Measurements from ENCODE around the gene SSTR3. TPM values are rescaled to one million over a fixed set of nuclear protein-coding genes. Genes with fewer than 3 reads are reported as not detected.
"Not testable (repeated sequence)": the region's sequence is repeated elsewhere in the genome, so short reads cannot be mapped to it uniquely, and the experiment has no call there.

SSTR3 gene
- polyA plus RNA-seq, 1 donor = not detected

- no peak for DNase-seq
Measured at GRCh38 chr22:37242395-37242918, 30.2 kb upstream of the SSTR3 start.

- no peak for DNase-seq
Measured at GRCh38 chr22:37241351-37242142, 29.3 kb upstream of the SSTR3 start.

GRCh38 chr22:37240941-37241320 is 28.7 kb upstream of the SSTR3 start:
- DNase-seq = no peak

GRCh38 chr22:37240240-37240940 is 28.1 kb upstream of the SSTR3 start:
- no peak for DNase-seq

GRCh38 chr22:37239336-37240239 is 27.3 kb upstream of the SSTR3 start:
- no peak for DNase-seq

- no peak for DNase-seq
Measured at GRCh38 chr22:37237371-37238268, 25.3 kb upstream of the SSTR3 start.

GRCh38 chr22:37235897-37236607 is 23.8 kb upstream of the SSTR3 start:
- DNase-seq = no peak

GRCh38 chr22:37234736-37235711 is 22.7 kb upstream of the SSTR3 start:
- DNase-seq = no peak

- DNase-seq = no peak
Measured at GRCh38 chr22:37233751-37234631, 21.7 kb upstream of the SSTR3 start.

- not testable (repeated sequence) for DNase-seq
Measured at GRCh38 chr22:37233371-37233750, 21.1 kb upstream of the SSTR3 start.

- no peak for DNase-seq
Measured at GRCh38 chr22:37232140-37232998, 20.1 kb upstream of the SSTR3 start.

- no peak for DNase-seq
Measured at GRCh38 chr22:37231406-37232139, 19.3 kb upstream of the SSTR3 start.

GRCh38 chr22:37230673-37231405 is 18.6 kb upstream of the SSTR3 start:
- no peak for DNase-seq

- no peak for DNase-seq
Measured at GRCh38 chr22:37229805-37230672, 17.8 kb upstream of the SSTR3 start.

Data from hindlimb muscle (tissue), 1 donor.